AG09309 (cell line): ENCODE results near the gene ALS2.

Experiments used
- DNase-seq: peaks from one replicate; pipeline ENCODE4 v3.0.0-alpha.2; 2010; ENCODE audit warnings: low read depth
- H3K4me3 ChIP-seq: 2 replicates; pipeline ENCODE4 v1.5.1; 2011; ENCODE audit warnings: mild to moderate bottlenecking, low read depth, low read length, moderate library complexity; ENCODE audit not compliant: control insufficient read depth
- CTCF ChIP-seq: IDR thresholded peaks from 2 replicates; pipeline ENCODE4 v1.5.1; 2011; ENCODE audit warnings: mild to moderate bottlenecking, low read depth, low read length, inconsistent platforms; ENCODE audit not compliant: insufficient read depth, control insufficient read depth; ENCODE audit errors: missing control alignments

ALS2 gene

GRCh38 chr2:201746551-201746950 lies 34.2 kb downstream of the ALS2 start:
- H3K4me3 ChIP-seq: no peak overlapping the region
- DNase-seq: no peak
- no peak for TF ChIP-seq CTCF

DNA sequence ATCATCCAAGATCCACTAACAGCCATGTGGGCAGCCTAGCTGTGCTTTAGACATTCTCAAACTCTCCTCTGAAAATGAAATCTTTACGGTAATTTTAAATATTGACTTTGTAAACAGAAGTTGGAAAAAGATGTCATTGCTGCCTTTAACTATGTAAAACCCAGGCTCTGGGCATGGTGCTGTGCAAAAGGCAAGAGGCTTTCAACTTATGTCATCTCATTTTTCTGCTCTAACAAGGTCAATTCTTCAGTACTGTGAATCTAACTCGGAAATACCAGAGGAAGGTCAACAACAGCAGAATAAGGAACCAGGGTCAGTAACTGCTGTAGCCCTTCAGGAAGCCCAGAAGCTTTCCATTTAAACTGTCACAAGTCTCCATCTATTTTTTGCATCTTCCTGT lies 45.2 kb downstream of the ALS2 start:
- TF ChIP-seq CTCF: no peak
- no peak overlapping the region for H3K4me3 ChIP-seq
- no peak for DNase-seq

- no peak for DNase-seq
- H3K4me3 ChIP-seq: no peak overlapping the region
- TF ChIP-seq CTCF: no peak
These were observed 46.6 kb downstream of the ALS2 start for GRCh38 chr2:201734111-201734510.

DNA sequence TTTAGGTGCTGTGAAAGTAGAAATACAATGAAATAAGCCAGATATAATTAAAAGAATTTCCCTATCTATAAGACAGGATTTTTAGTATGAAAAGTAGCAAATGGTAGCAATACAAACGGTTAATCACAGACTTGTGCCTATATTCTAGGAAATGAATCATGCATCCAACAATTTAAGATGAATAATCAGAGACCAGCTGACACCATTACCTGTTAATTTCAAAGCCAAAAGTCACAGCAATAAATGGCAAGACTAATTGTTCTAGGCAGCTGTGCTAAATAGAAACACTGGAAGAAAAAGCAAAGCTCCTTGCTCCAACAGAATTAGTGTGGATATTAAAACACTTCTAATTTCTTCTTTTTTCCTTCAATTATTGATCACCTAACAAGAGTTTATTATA lies 47.2 kb downstream of the ALS2 start:
- DNase-seq: no peak
- TF ChIP-seq CTCF: no peak
- H3K4me3 ChIP-seq: no peak overlapping the region

DNA sequence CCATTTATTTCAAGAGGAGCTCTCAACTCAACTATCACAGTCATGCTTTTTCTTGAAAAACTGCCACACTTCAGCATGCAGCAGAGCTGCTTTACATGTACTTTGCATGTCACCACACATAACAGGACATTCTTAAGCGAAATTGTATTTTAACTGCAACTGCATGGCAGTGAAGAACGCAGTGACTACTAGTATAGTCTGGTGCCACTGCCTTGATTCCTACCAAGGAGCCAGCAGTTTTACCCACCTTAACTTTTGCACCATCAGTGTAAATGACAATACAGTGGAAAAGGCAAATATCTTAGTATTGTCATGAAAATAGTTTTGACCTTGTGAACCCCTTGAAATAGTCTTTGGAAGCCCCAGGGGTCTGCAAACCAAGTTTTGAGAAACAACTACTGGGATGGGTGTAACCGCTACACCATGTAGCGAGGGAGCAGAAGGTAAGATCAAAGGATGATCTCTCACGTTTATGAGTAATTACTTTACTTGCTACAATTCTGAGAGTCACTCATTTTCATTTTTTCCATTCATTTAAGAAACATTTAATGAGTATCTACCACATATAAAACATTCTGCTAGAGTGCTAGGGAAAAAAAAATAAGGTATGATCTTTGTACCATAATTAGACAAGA lies 50.0 kb downstream of the ALS2 start:
- no peak overlapping the region for H3K4me3 ChIP-seq
- no peak for DNase-seq
- TF ChIP-seq CTCF: no peak

DNA sequence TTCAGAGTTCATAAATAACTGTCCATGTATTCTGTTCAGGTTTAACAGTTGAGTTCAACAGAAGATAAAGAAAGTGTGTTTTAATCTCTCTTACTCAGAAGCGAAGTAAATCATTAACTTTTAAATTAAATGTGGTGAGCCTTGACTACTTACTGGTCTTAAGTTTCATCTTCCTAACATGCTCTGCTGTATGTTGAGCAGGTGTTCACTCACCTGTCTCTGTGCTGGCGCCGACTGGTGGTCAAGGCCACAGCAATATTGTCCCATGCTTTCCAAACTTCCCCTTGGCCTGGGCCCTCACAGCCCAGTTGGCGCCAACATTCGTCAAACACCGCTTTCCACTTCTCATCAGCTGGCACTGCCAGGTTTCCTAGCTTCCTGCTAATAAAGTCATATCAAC lies 65.3 kb downstream of the ALS2 start:
- no peak for TF ChIP-seq CTCF
- DNase-seq: no peak
- H3K4me3 ChIP-seq: no peak overlapping the region

DNA sequence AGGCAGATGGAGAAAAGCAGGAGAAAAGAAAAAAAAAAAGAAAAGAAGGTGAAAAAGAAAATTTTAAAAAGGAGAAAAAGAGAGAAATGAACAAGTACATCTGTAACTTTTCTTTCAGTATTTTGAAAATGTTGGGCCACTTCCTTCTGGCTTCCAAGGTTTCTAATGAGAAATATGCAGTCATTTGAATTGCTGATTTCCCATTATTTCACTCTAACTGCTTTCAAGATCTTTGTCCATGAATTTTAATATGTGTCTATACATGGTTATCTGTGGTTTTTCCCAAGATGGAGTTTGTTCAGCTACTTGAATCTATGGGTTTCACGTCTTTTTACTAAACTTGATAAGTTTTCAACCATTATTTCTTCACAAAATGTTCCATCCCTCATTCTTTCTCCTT lies 68.0 kb downstream of the ALS2 start:
- TF ChIP-seq CTCF: no peak

More for the DNA sequence above, 68.0 kb downstream of the ALS2 start:
- H3K4me3 ChIP-seq: no peak overlapping the region
- no peak for DNase-seq
